HUES48 (cell line): ENCODE data around the gene METTL26.

Experiments used
- H3K27ac ChIP-seq: one replicate; pipeline ENCODE4 v1.7.0; 2013; ENCODE audit warnings: low read depth, low read length, inconsistent platforms
- H3K27me3 ChIP-seq: 2 replicates; pipeline ENCODE4 v1.6.1; 2013; ENCODE audit warnings: mild to moderate bottlenecking, low read length; ENCODE audit not compliant: control insufficient read depth, insufficient read depth
- H3K36me3 ChIP-seq: 2 replicates; pipeline ENCODE4 v1.6.1; 2013; ENCODE audit warnings: low read length; ENCODE audit not compliant: control insufficient read depth, insufficient read depth
- H3K4me1 ChIP-seq: 2 replicates; pipeline ENCODE4 v1.6.1; 2013; ENCODE audit warnings: mild to moderate bottlenecking, low read length; ENCODE audit not compliant: control insufficient read depth, insufficient read depth
- H3K4me3 ChIP-seq: 2 replicates; pipeline ENCODE4 v1.5.1; 2013; ENCODE audit warnings: mild to moderate bottlenecking, low read depth, low read length
- H3K9ac ChIP-seq: 2 replicates; pipeline ENCODE4 v1.6.1; 2013; ENCODE audit warnings: mild to moderate bottlenecking, low read depth, low read length, moderate library complexity
- H3K9me3 ChIP-seq: 2 replicates; pipeline ENCODE4 v1.6.1; 2013; ENCODE audit warnings: low read length; ENCODE audit not compliant: control insufficient read depth, insufficient read depth

METTL26 gene

GRCh38 chr16:654034-654433 is 17.9 kb upstream of the METTL26 start:
- Histone ChIP-seq H3K9ac (no peak overlapping the region), H3K36me3 (peaks cover 41% of the 10 kb centered on the region), H3K27me3 (no peaks in the 10 kb centered on the region), H3K4me3 (no peak overlapping the region), H3K27ac (no peak overlapping the region), H3K9me3 (no peaks in the 10 kb centered on the region), H3K4me1 (no peaks in the 10 kb centered on the region)

GRCh38 chr16:652454-653305 is 16.6 kb upstream of the METTL26 start:
- Histone ChIP-seq H3K27ac (no peak overlapping the region), H3K9ac (no peak overlapping the region), H3K36me3 (peaks cover 28% of the 10 kb centered on the region), H3K4me1 (peaks cover 4% of the 10 kb centered on the region; the same call in 1 of the 2 replicates), H3K4me3 (no peak overlapping the region), H3K9me3 (no peaks in the 10 kb centered on the region), H3K27me3 (no peaks in the 10 kb centered on the region)

- Histone ChIP-seq H3K9ac (no peak overlapping the region), H3K9me3 (no peaks in the 10 kb centered on the region), H3K27me3 (no peaks in the 10 kb centered on the region), H3K27ac (no peak overlapping the region), H3K4me3 (no peak overlapping the region), H3K36me3 (peaks cover 22% of the 10 kb centered on the region), H3K4me1 (peaks cover 4% of the 10 kb centered on the region; the same call in 1 of the 2 replicates)
These were observed 15.7 kb upstream of the METTL26 start for GRCh38 chr16:651844-652243.

GRCh38 chr16:649631-650030 is 13.5 kb upstream of the METTL26 start:
- Histone ChIP-seq H3K27me3 (no peaks in the 10 kb centered on the region), H3K9me3 (no peaks in the 10 kb centered on the region), H3K36me3 (peaks cover 15% of the 10 kb centered on the region; the same call in 1 of the 2 replicates), H3K9ac (peak overlapping the region; percentile 48; the same call in 1 of the 2 replicates), H3K4me3 (peak overlapping the region; percentile 79), H3K4me1 (peaks cover 4% of the 10 kb centered on the region; the same call in 1 of the 2 replicates), H3K27ac (peak overlapping the region; percentile 86)

- H3K4me3 ChIP-seq = peak within 1 kb of the TSS; percentile 79
- H3K9me3 ChIP-seq = no peaks in the 10 kb centered on the region
- peak within 1 kb of the TSS; percentile 86 for H3K27ac ChIP-seq
- peaks cover 4% of the 10 kb centered on the region; the same call in 1 of the 2 replicates for H3K4me1 ChIP-seq
- H3K27me3 ChIP-seq = no peaks in the 10 kb centered on the region
- H3K9ac ChIP-seq = peak within 1 kb of the TSS; percentile 71; the same call in 1 of the 2 replicates
- H3K36me3 ChIP-seq = peaks cover 14% of the 10 kb centered on the region; the same call in 1 of the 2 replicates
These were observed 12.9 kb upstream of the METTL26 start, which contains the start of gene WDR90 for GRCh38 chr16:648781-649589. WDR90 (plus strand) TSS chr16:649365; CDS start chr16:649417, 52 bp downstream.

GRCh38 chr16:648071-648780 is 12.1 kb upstream of the METTL26 start:
- Histone ChIP-seq H3K9ac (no peak overlapping the region), H3K9me3 (no peaks in the 10 kb centered on the region), H3K4me3 (peak overlapping the region; percentile 79), H3K4me1 (peaks cover 4% of the 10 kb centered on the region; the same call in 1 of the 2 replicates), H3K27ac (peak overlapping the region; percentile 86), H3K27me3 (no peaks in the 10 kb centered on the region), H3K36me3 (peaks cover 7% of the 10 kb centered on the region; the same call in 1 of the 2 replicates)

GRCh38 chr16:647173-647902 is 11.2 kb upstream of the METTL26 start:
- H3K36me3 ChIP-seq = peaks cover 2% of the 10 kb centered on the region; the same call in 1 of the 2 replicates
- no peak overlapping the region for H3K27ac ChIP-seq
- H3K4me1 ChIP-seq = peaks cover 8% of the 10 kb centered on the region
- H3K27me3 ChIP-seq = no peaks in the 10 kb centered on the region
- no peaks in the 10 kb centered on the region for H3K9me3 ChIP-seq
- H3K4me3 ChIP-seq = no peak overlapping the region
- H3K9ac ChIP-seq = no peak overlapping the region

- H3K27me3 ChIP-seq = no peaks in the 10 kb centered on the region
- H3K27ac ChIP-seq = no peak overlapping the region
- no peak overlapping the region for H3K4me3 ChIP-seq
- no peaks in the 10 kb centered on the region for H3K36me3 ChIP-seq
- peaks cover 8% of the 10 kb centered on the region for H3K4me1 ChIP-seq
- H3K9me3 ChIP-seq = no peaks in the 10 kb centered on the region
- H3K9ac ChIP-seq = no peak overlapping the region
These were observed 10.6 kb upstream of the METTL26 start for GRCh38 chr16:646679-647172.

- Histone ChIP-seq H3K9me3 (no peaks in the 10 kb centered on the region), H3K9ac (no peak overlapping the region), H3K4me3 (no peak overlapping the region), H3K27ac (no peak overlapping the region), H3K4me1 (peaks cover 8% of the 10 kb centered on the region), H3K36me3 (no peaks in the 10 kb centered on the region), H3K27me3 (no peaks in the 10 kb centered on the region)
These were observed 10.0 kb upstream of the METTL26 start for GRCh38 chr16:645852-646678.
